HepG2 (cell line): Measurements from ENCODE around the gene CDK14. TPM values are rescaled to one million over a fixed set of nuclear protein-coding genes. Genes with fewer than 3 reads are reported as not detected.

Source experiments
- ATAC-seq: fragments of 200-7000 bp; cut with Tn5 transposase; 3 replicates; pipeline ENCODE4 v1.9.1; 2020; ENCODE audit warnings: mild to moderate bottlenecking, moderate library complexity
- BruUV-seq: library from RNA; stranded (reverse); fragments of 400-500 nt; replicated peaks from 2 replicates; lab custom pipeline; 2021; lab: Mats Ljungman, UMichigan
- CTCF ChIA-PET: fragments of 300-600 bp; formaldehyde crosslinking; extraction: SDS; loops from one replicate; lab custom pipeline; 2021; ENCODE audit warnings: low total read pairs, inconsistent platforms, low intra/inter-chr PET ratio; lab: Yijun Ruan, JAX
- POLR2A ChIA-PET: fragments of 350-600 bp; sonication (Branson Sonifier 250); formaldehyde crosslinking; loops from one replicate; lab custom pipeline; 2020; ENCODE audit warnings: antibody characterized with exemption, inconsistent platforms; lab: Yijun Ruan, JAX
- DNase-seq: peaks from one replicate; pipeline ENCODE4 v3.0.0-alpha.2; 2015; ENCODE audit warnings: low spot score
- FAIRE-seq: peaks from 3 replicates; lab custom pipeline; 2011; peaks lifted over from hg19 to GRCh38; lab: Jason Lieb, UNC
- H2AFZ ChIP-seq: one replicate; pipeline ENCODE4 v1.6.1; 2011; ENCODE audit warnings: low read length, inconsistent platforms
- H3K27ac ChIP-seq: fragments of 300-600 bp; 3 replicates; pipeline ENCODE4 v1.8.0; 2011; ENCODE audit warnings: mixed run types, mild to moderate bottlenecking, mixed read lengths, low read length, inconsistent platforms; ENCODE audit not compliant: insufficient read depth; ENCODE audit errors: extremely low read length
- H3K27me3 ChIP-seq, 2 experiments: fragments of 200-600 bp in 1 of 2; 2 replicates in 1 of 2; 3 replicates in 1 of 2; pipeline versions ENCODE4 v1.6.0 to v1.8.0; 2011; ENCODE audit warnings: low read length in 2 of 2, mild to moderate bottlenecking in 2 of 2, moderate library complexity in 2 of 2, inconsistent platforms in 1 of 2; ENCODE audit not compliant: insufficient read depth in 2 of 2, control insufficient read depth in 1 of 2
- H3K36me3 ChIP-seq, 2 experiments: fragments of 200-600 bp in 1 of 2; replicated peaks in 1 of 2; 2 replicates in 1 of 2; 3 replicates in 1 of 2; pipeline versions ENCODE4 v1.5.1 to v1.8.0; 2011; ENCODE audit warnings: low read length in 2 of 2, inconsistent platforms in 1 of 2; ENCODE audit not compliant: insufficient read depth in 2 of 2, control insufficient read depth in 1 of 2
- H3K4me1 ChIP-seq: 2 replicates; pipeline ENCODE4 v1.5.1; 2012; ENCODE audit warnings: low read length, inconsistent platforms; ENCODE audit not compliant: insufficient read depth
- H3K4me2 ChIP-seq: 2 replicates; pipeline ENCODE4 v1.6.0; 2011; ENCODE audit warnings: low read depth, low read length, inconsistent platforms
- H3K4me3 ChIP-seq, 3 experiments: fragments of 200-600 bp in 1 of 3; sonication (generic), shearing (Covaris generic) in 1 of 3; replicated peaks in 1 of 3; 2 replicates each; pipeline ENCODE4 v1.5.1; 2011 to 2016; ENCODE audit warnings: low read length in 3 of 3, inconsistent platforms in 2 of 3, low read depth in 2 of 3, mild to moderate bottlenecking in 2 of 3, control low read depth in 1 of 3, mixed read lengths in 1 of 3; ENCODE audit not compliant: insufficient read depth in 1 of 3
- H3K79me2 ChIP-seq: one replicate; pipeline ENCODE4 v1.6.1; 2011; ENCODE audit warnings: low read length, inconsistent platforms; ENCODE audit not compliant: insufficient read depth
- H3K9ac ChIP-seq: 2 replicates; pipeline ENCODE4 v1.6.0; 2011; ENCODE audit warnings: mild to moderate bottlenecking, low read depth, low read length, inconsistent platforms; ENCODE audit not compliant: insufficient read depth
- H3K9me3 ChIP-seq: 2 replicates; pipeline ENCODE4 v1.5.1; 2012; ENCODE audit warnings: mild to moderate bottlenecking, low read length
- H4K20me1 ChIP-seq: 2 replicates; pipeline ENCODE4 v1.6.0; 2011; ENCODE audit warnings: inconsistent platforms, mild to moderate bottlenecking, low read length, moderate library complexity; ENCODE audit not compliant: insufficient read depth
- CEBPG ChIP-seq: IDR thresholded peaks from 2 replicates; pipeline ENCODE4 v1.6.1; 2016
- HNRNPH1 ChIP-seq: fragments of 200-400 bp; formaldehyde crosslinking; optimal IDR thresholded peaks from 2 replicates; pipeline ENCODE3; 2017; ENCODE audit warnings: mild to moderate bottlenecking, low read depth, low read length
- HNRNPUL1 ChIP-seq: fragments of 200-400 bp; formaldehyde crosslinking; IDR thresholded peaks from 2 replicates; pipeline ENCODE4 v1.6.1; 2017; ENCODE audit warnings: low read depth, mild to moderate bottlenecking, low read length, moderate library complexity
- HOXA3 ChIP-seq: sonication (generic); formaldehyde crosslinking; IDR thresholded peaks from 2 replicates; pipeline ENCODE4 v1.5.0; 2020; ENCODE audit warnings: missing genetic modification reagents
- MTERF4 ChIP-seq: sonication (generic); formaldehyde crosslinking; IDR thresholded peaks from 2 replicates; pipeline ENCODE4 v1.8.0; 2023; ENCODE audit warnings: mild to moderate bottlenecking, missing genetic modification reagents
- MYNN ChIP-seq: sonication (generic); formaldehyde crosslinking; IDR thresholded peaks from 2 replicates; pipeline ENCODE4 v1.4.0; 2020; ENCODE audit warnings: mild to moderate bottlenecking, low read depth, missing genetic modification reagents
- NR3C1 ChIP-seq: sonication (generic); formaldehyde crosslinking; IDR thresholded peaks from 2 replicates; pipeline ENCODE4 v1.4.0; 2020; ENCODE audit warnings: missing genetic modification reagents
- PBX2 ChIP-seq: IDR thresholded peaks from 2 replicates; pipeline ENCODE4 v1.6.1; 2016; ENCODE audit warnings: control low read depth
- POGZ ChIP-seq: sonication (generic); formaldehyde crosslinking; IDR thresholded peaks from 2 replicates; pipeline ENCODE4 v1.4.0; 2020; ENCODE audit warnings: mild to moderate bottlenecking, missing genetic modification reagents
- RBFOX2 ChIP-seq: fragments of 200-400 bp; formaldehyde crosslinking; IDR thresholded peaks from 2 replicates; pipeline ENCODE4 v1.6.1; 2017; ENCODE audit warnings: low read depth, mild to moderate bottlenecking, low read length
- REPIN1 ChIP-seq: sonication (generic); formaldehyde crosslinking; IDR thresholded peaks from 2 replicates; pipeline ENCODE4 v1.8.0; 2022; ENCODE audit warnings: missing genetic modification reagents, low read depth, mild to moderate bottlenecking, borderline replicate concordance
- TBX2 ChIP-seq: sonication (generic); formaldehyde crosslinking; IDR thresholded peaks from 2 replicates; pipeline ENCODE4 v1.5.0; 2020; ENCODE audit warnings: missing genetic modification reagents, mild to moderate bottlenecking, borderline replicate concordance
- YEATS4 ChIP-seq: sonication (generic); formaldehyde crosslinking; IDR thresholded peaks from 2 replicates; pipeline ENCODE4 v1.4.0; 2020; ENCODE audit warnings: missing genetic modification reagents, borderline replicate concordance
- ZKSCAN8 ChIP-seq: IDR thresholded peaks from 2 replicates; pipeline ENCODE4 v1.6.1; 2016; ENCODE audit warnings: borderline replicate concordance, missing genetic modification reagents, missing compliant biosample characterization
- ZNF430 ChIP-seq: sonication (generic); formaldehyde crosslinking; IDR thresholded peaks from 2 replicates; pipeline ENCODE4 v1.9.0; 2021; ENCODE audit warnings: mild to moderate bottlenecking, missing genetic modification reagents
- ZNF460 ChIP-seq: sonication (generic); formaldehyde crosslinking; IDR thresholded peaks from 2 replicates; pipeline ENCODE4 v1.5.1; 2020; ENCODE audit warnings: missing genetic modification reagents, mild to moderate bottlenecking, borderline replicate concordance
- WGBS: methylation state at CpG from one replicate; pipeline ENCODE4 v1.1.6; 2017; ENCODE audit warnings: low lambda C conversion rate; 5-methylcytosine and 5-hydroxymethylcytosine counted together
- in situ Hi-C: cut with HindIII; loops from 2 replicates; pipeline ENCODE4 v1.10.0; 2017; ENCODE audit warnings: low pct_unique_long_range_greater_than_20kb; ENCODE audit not compliant: extremely low pct_ligation_motif_present
- intact Hi-C: fragments of 100-400 bp; cut with micrococcal nuclease; formaldehyde crosslinking; loops from one replicate; pipeline ENCODE4 v1.10.0; 2022; ENCODE audit not compliant: unreplicated experiment
- polyA plus RNA-seq, 8 experiments: library from polyadenylated mRNA; depleted of rRNA in 3 of 8; stranded (reverse) in 7 of 8; unstranded in 1 of 8; fragments of >200 nt; fragmentation: Illumina TruSeq in 4 of 8; extraction: Trizol in 4 of 8; gene quantifications; 2 replicates each; pipeline versions ENCODE4 v1.2.1 to v1.2.3, GENCODE V29; 2011 to 2016; ENCODE audit warnings: low read depth in 4 of 8, missing spikeins in 1 of 8, mixed read lengths in 1 of 8; ENCODE audit not compliant: insufficient read depth in 1 of 8
- total RNA-seq, 5 experiments: library from RNA; depleted of rRNA; stranded (reverse); fragments of >200 nt; fragmentation: Illumina TruSeq; extraction: Trizol; gene quantifications; 2 replicates each; pipeline ENCODE4 v1.2.3, GENCODE V29; 2016; ENCODE audit warnings: low read depth in 1 of 5
- TF ChIP-seq, protein P1 (sequence below): IDR thresholded peaks from 2 replicates; pipeline ENCODE4 v1.6.1; 2018; ENCODE audit warnings: missing genetic modification reagents, mild to moderate bottlenecking, missing compliant biosample characterization
- TF ChIP-seq, protein P2 (sequence below): IDR thresholded peaks from 2 replicates; pipeline ENCODE4 v1.6.1; 2012; ENCODE audit warnings: low read depth, low read length, improper control_type of control experiment

CDK14 gene
- total and polyA plus RNA-seq, 2 of the 13 experiments (the other 11 are each of a cell fraction or from before 2014, with no cell fraction given) = 0.26 to 0.71 TPM

DNA sequence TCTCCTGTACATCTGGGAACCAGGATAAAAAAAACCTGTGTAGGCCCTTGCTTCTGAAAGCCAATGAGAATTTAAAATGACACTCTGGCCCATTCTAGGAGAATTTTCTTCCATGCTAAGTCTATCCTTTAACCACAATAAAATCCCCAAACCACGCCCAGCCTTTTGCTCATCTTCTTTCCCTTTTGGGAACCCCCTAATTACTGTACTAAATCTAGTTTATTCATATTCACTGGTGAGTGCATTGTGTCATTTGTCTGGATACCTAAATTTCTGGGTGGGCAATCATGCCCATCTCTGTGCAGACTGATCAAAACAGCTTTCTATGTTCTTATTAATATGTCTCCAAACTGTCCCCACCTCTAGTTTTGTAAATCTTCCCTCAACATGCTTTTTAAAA is 11.7 kb upstream of the CDK14 start (continued):
- TF ChIP-seq HNRNPUL1 (no peak), YEATS4 (CRISPR knock-in tag) (no peak)
- TF ChIP-seq, protein P1, sequence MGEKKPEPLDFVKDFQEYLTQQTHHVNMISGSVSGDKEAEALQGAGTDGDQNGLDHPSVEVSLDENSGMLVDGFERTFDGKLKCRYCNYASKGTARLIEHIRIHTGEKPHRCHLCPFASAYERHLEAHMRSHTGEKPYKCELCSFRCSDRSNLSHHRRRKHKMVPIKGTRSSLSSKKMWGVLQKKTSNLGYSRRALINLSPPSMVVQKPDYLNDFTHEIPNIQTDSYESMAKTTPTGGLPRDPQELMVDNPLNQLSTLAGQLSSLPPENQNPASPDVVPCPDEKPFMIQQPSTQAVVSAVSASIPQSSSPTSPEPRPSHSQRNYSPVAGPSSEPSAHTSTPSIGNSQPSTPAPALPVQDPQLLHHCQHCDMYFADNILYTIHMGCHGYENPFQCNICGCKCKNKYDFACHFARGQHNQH (CRISPR knock-in tag) = no peak

DNA sequence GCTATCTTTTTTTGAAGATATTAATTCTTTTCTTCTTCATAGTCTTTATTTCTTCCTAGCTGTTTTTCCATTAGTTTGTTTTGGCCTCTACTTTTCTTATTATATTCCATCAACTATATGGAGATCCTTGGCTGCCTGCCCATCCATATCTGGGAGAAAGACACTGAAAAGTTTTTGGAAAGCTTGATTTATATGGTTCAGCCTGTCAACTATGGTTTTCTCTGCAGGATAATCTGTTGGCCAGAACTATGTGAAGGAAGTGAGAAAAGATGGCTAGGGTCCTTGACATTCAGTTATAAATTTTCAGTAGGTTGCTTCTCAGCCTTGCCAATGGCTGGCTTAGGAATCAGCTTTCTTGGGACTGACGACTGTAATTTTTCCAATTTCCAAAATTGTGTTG is 10.0 kb upstream of the CDK14 start:
- Histone ChIP-seq H3K9ac (no peak overlapping the region), H2AFZ (no peak overlapping the region), H3K36me3 (no peaks in the 10 kb centered on the region), H3K4me3 (no peak overlapping the region), H3K4me2 (no peak overlapping the region), H4K20me1 (no peaks in the 10 kb centered on the region), H3K27ac (no peak overlapping the region), H3K4me1 (no peaks in the 10 kb centered on the region), H3K9me3 (no peaks in the 10 kb centered on the region), H3K27me3 (no peaks in the 10 kb centered on the region), H3K79me2 (no peaks in the 10 kb centered on the region)
- 45% methylated on average over 1 of the region's 1 CpG for WGBS
- DNase-seq (no peak), ATAC-seq (no peak), FAIRE-seq (no peak)
- intact Hi-C loops (no loop called here), in situ Hi-C loops (no loop called here)
- POLR2A ChIA-PET = no interaction called here
- BruUV-seq = no TSS peak
- CTCF ChIA-PET = no interaction called here
- TF ChIP-seq, protein P2, sequence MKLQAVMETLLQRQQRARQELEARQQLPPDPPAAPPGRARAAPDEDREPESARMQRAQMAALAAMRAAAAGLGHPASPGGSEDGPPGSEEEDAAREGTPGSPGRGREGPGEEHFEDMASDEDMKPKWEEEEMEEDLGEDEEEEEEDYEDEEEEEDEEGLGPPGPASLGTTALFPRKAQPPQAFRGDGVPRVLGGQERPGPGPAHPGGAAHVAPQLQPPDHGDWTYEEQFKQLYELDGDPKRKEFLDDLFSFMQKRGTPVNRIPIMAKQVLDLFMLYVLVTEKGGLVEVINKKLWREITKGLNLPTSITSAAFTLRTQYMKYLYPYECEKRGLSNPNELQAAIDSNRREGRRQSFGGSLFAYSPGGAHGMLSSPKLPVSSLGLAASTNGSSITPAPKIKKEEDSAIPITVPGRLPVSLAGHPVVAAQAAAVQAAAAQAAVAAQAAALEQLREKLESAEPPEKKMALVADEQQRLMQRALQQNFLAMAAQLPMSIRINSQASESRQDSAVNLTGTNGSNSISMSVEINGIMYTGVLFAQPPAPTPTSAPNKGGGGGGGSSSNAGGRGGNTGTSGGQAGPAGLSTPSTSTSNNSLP = no peak
- TF ChIP-seq CEBPG (CRISPR knock-in tag) (no peak), HNRNPH1 (no peak), TBX2 (CRISPR knock-in tag) (no peak), POGZ (CRISPR knock-in tag) (no peak), ZNF460 (CRISPR knock-in tag) (no peak), REPIN1 (CRISPR knock-in tag) (no peak), MTERF4 (CRISPR knock-in tag) (no peak), MYNN (CRISPR knock-in tag) (no peak), NR3C1 (CRISPR knock-in tag) (no peak), PBX2 (CRISPR knock-in tag) (no peak), RBFOX2 (no peak), HOXA3 (CRISPR knock-in tag) (no peak), ZNF430 (CRISPR knock-in tag) (no peak), ZKSCAN8 (CRISPR knock-in tag) (no peak)
